SIG-M5 (cell line): ENCODE results near the gene C1QTNF3.
"Not testable (repeated sequence)": the region's sequence is repeated elsewhere in the genome, so short reads cannot be mapped to it uniquely, and the experiment has no call there.

Experiments
- DNase-seq: peaks from one replicate; lab custom pipeline; 2025; lab: John Stamatoyannopoulos, UW

The C1QTNF3 gene

GRCh38 chr5:34043099-34043876, at the start of gene C1QTNF3:
Gene C1QTNF3 (minus strand): TSS chr5:34043213. CDS start chr5:34043125, 88 bp downstream.
- DNase-seq, result no peak

- not testable (repeated sequence) for DNase-seq
Measured at GRCh38 chr5:34091039-34091438, 48.0 kb upstream of the C1QTNF3 start.

- not testable (repeated sequence) for DNase-seq
Measured at GRCh38 chr5:34089802-34090201, 46.8 kb upstream of the C1QTNF3 start.

GRCh38 chr5:34087728-34088127, 44.7 kb upstream of the C1QTNF3 start:
- DNase-seq, result not testable (repeated sequence)

GRCh38 chr5:34083898-34084297, 40.9 kb upstream of the C1QTNF3 start:
- not testable (repeated sequence) for DNase-seq

- DNase-seq, result not testable (repeated sequence)
Measured at GRCh38 chr5:34079505-34079904, 36.5 kb upstream of the C1QTNF3 start.

- not testable (repeated sequence) for DNase-seq
Measured at GRCh38 chr5:34077636-34078035, 34.6 kb upstream of the C1QTNF3 start.

GRCh38 chr5:34076719-34077364, 33.8 kb upstream of the C1QTNF3 start:
- not testable (repeated sequence) for DNase-seq

- DNase-seq, result not testable (repeated sequence)
Measured at GRCh38 chr5:34074472-34074871, 31.5 kb upstream of the C1QTNF3 start.

- DNase-seq, result not testable (repeated sequence)
Measured at GRCh38 chr5:34074071-34074470, 31.1 kb upstream of the C1QTNF3 start.

- DNase-seq, result not testable (repeated sequence)
Measured at GRCh38 chr5:34070626-34071025, 27.6 kb upstream of the C1QTNF3 start.

GRCh38 chr5:34064656-34065055, 21.6 kb upstream of the C1QTNF3 start:
- DNase-seq, result no peak

- no peak for DNase-seq
Measured at GRCh38 chr5:34062419-34062818, 19.4 kb upstream of the C1QTNF3 start.

- no peak for DNase-seq
Measured at GRCh38 chr5:34061993-34062392, 19.0 kb upstream of the C1QTNF3 start.

- DNase-seq, result no peak
Measured at GRCh38 chr5:34059977-34060376, 17.0 kb upstream of the C1QTNF3 start.

- no peak for DNase-seq
Measured at GRCh38 chr5:34058532-34058931, 15.5 kb upstream of the C1QTNF3 start.

GRCh38 chr5:34057569-34057968, 14.6 kb upstream of the C1QTNF3 start:
- no peak for DNase-seq

GRCh38 chr5:34057118-34057517, 14.1 kb upstream of the C1QTNF3 start:
- DNase-seq, result no peak

GRCh38 chr5:34055667-34056066, 12.7 kb upstream of the C1QTNF3 start:
- DNase-seq, result no peak

- DNase-seq, result no peak
Measured at GRCh38 chr5:34054400-34054729, 11.4 kb upstream of the C1QTNF3 start.

GRCh38 chr5:34053571-34054399, 10.8 kb upstream of the C1QTNF3 start:
- DNase-seq, result no peak

GRCh38 chr5:34053133-34053532, 10.1 kb upstream of the C1QTNF3 start:
- DNase-seq, result no peak
